ENCODE measurements around the gene MX2. TPM values are rescaled to one million over a fixed set of nuclear protein-coding genes. Genes with fewer than 3 reads are reported as not detected.
"Not testable (repeated sequence)": the region's sequence is repeated elsewhere in the genome, so short reads cannot be mapped to it uniquely, and the experiment has no call there.

MX2 gene
- total and polyA plus RNA-seq, 9 of the 15 experiments (the other 6 are each of a cell fraction or from before 2014, with no cell fraction given): 0.10 to 0.95 (median 0.47) TPM; not detected in 1

DNA sequence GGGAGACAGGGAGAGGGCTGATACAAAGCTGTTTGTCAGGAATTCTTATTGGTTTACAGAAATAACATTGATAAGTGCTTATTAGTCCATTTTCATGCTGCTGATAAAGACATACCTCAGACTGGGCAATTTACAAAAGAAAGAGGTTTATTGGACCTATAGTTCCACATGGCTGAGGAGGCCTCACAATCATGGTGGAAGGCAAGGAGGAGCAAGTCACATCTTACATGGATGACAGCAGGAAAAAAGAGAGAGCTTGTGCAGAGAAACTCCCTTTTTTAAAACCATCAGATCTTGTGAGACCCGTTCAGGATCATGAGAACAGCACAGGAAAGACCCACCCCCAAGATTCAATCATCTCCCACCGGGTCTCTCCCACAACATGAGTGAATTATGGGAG is 55.7 kb downstream of the MX2 start:
- H3K9me3 ChIP-seq (replicated peaks; ENCODE audit: control insufficient read depth, insufficient read depth, low read depth, low read length); H3K9me1 ChIP-seq (ENCODE audit: control insufficient read depth, insufficient read depth, low read length); H3K4me2 ChIP-seq (ENCODE audit: insufficient read depth, low read length); H3K4me3 ChIP-seq; CTCF ChIA-PET (ENCODE audit: low intra/inter-chr PET ratio); H3K79me2 ChIP-seq (ENCODE audit: control insufficient read depth, insufficient read depth, low read length); H3K4me1 ChIP-seq (replicated peaks in 1 of 2; ENCODE audit: control insufficient read depth in 2 of 2, insufficient read depth in 2 of 2, low read length in 2 of 2); H3K36me3 ChIP-seq (ENCODE audit: control insufficient read depth, insufficient read depth, low read length); H3K9ac ChIP-seq (ENCODE audit: insufficient read depth in 1 of 2, low read depth in 2 of 2, low read length in 2 of 2); in situ Hi-C loops (cut with MboI); FAIRE-seq; H4K20me1 ChIP-seq (replicated peaks; ENCODE audit: control insufficient read depth, insufficient read depth, low read length); intact Hi-C loops (cut with micrococcal nuclease); H3K27ac ChIP-seq (ENCODE audit: extremely low read depth, low read depth, low read length); DNase-seq (ENCODE audit: extremely low read depth in 1 of 4, low spot score in 3 of 4); H2AFZ ChIP-seq (ENCODE audit: low read depth, low read length); H3K27me3 ChIP-seq (ENCODE audit: control insufficient read depth in 2 of 2, insufficient read depth in 2 of 2, low read length in 2 of 2); POLR2A ChIA-PET; ATAC-seq; BruUV-seq (replicated peaks): not testable (repeated sequence)
- 3% methylated on average over 2 of the region's 2 CpGs for WGBS (ENCODE audit: insufficient coverage, low coverage, missing lambda C conversion rate)
- TF ChIP-seq ZNF766 (CRISPR knock-in tag; conservative IDR thresholded peaks at IDR 0.05) (peak; percentile 85), ZNF431 (CRISPR knock-in tag; IDR thresholded peaks at IDR 0.05) (peak; percentile 73)

DNA sequence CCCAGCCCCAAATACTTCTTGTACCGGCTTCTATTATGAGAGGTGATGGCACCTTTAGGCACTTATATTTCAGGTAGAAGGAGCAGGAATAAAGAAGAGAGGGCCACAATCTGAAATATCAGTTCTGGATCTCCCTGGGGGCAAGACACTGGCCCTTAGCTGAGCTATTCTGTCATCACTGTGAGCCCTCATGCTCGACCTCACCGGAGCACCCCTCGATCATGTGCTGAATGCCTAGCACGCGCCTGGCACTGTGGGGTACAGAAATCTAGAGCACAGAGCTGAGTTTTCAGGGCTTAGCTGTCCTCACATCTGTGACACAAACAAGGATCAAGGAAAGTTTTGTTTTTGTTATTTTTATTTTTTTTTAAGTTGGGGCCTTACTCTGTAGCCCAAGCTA is 56.6 kb downstream of the MX2 start:
- FAIRE-seq (no peak), ATAC-seq (no peak), DNase-seq (ENCODE audit: extremely low read depth in 1 of 4, low spot score in 3 of 4) (no peak)
- no peak overlapping the region for H3K27ac ChIP-seq (ENCODE audit: extremely low read depth, low read depth, low read length)
- no peak overlapping the region for H3K4me3 ChIP-seq
- H3K27me3 ChIP-seq (ENCODE audit: control insufficient read depth in 2 of 2, insufficient read depth in 2 of 2, low read length in 2 of 2): peaks cover 0 to 9% of the 10 kb centered on the region in 2 experiments; a peak in 1 of 5 replicates
- in situ Hi-C loops (cut with MboI): no loop called here
- CTCF ChIA-PET (ENCODE audit: low intra/inter-chr PET ratio): no interaction called here
- no peaks in the 10 kb centered on the region for H3K9me1 ChIP-seq (ENCODE audit: control insufficient read depth, insufficient read depth, low read length)
- 6% methylated on average over 6 of the region's 6 CpGs for WGBS (ENCODE audit: insufficient coverage, low coverage, missing lambda C conversion rate)
- H3K9ac ChIP-seq (ENCODE audit: insufficient read depth in 1 of 2, low read depth in 2 of 2, low read length in 2 of 2): no peak overlapping the region
- TF ChIP-seq ATF1 (CRISPR knock-in tag; IDR thresholded peaks at IDR 0.05) (no peak), ATF1 (tag; IDR thresholded peaks at IDR 0.05) (no peak), NFATC3 (IDR thresholded peaks at IDR 0.05) (no peak), GABPB2 (CRISPR knock-in tag; conservative IDR thresholded peaks at IDR 0.05) (no peak), ZBTB17 (CRISPR knock-in tag; IDR thresholded peaks at IDR 0.05) (no peak), NFE2 (IDR thresholded peaks at IDR 0.05; ENCODE audit: low read depth) (no peak), POLR2A (conservative IDR thresholded peaks at IDR 0.05) (no peak), MEIS2 (IDR thresholded peaks at IDR 0.05; ENCODE audit: partially characterized antibody) (no peak), HIVEP1 (CRISPR knock-in tag; IDR thresholded peaks at IDR 0.05) (no peak), ZNF766 (CRISPR knock-in tag; conservative IDR thresholded peaks at IDR 0.05) (no peak), SMARCB1 (IDR thresholded peaks at IDR 0.05; ENCODE audit: insufficient read length, low read depth) (no peak), KLF13 (tag; IDR thresholded peaks at IDR 0.05; ENCODE audit: borderline replicate concordance, low read depth) (no peak)
- TF ChIP-seq, protein P1, sequence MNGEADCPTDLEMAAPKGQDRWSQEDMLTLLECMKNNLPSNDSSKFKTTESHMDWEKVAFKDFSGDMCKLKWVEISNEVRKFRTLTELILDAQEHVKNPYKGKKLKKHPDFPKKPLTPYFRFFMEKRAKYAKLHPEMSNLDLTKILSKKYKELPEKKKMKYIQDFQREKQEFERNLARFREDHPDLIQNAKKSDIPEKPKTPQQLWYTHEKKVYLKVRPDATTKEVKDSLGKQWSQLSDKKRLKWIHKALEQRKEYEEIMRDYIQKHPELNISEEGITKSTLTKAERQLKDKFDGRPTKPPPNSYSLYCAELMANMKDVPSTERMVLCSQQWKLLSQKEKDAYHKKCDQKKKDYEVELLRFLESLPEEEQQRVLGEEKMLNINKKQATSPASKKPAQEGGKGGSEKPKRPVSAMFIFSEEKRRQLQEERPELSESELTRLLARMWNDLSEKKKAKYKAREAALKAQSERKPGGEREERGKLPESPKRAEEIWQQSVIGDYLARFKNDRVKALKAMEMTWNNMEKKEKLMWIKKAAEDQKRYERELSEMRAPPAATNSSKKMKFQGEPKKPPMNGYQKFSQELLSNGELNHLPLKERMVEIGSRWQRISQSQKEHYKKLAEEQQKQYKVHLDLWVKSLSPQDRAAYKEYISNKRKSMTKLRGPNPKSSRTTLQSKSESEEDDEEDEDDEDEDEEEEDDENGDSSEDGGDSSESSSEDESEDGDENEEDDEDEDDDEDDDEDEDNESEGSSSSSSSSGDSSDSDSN (IDR thresholded peaks at IDR 0.05; ENCODE audit: borderline replicate concordance in 1 of 2, low read depth in 2 of 2, low read length in 2 of 2): no peak
- TF ChIP-seq, protein P2, sequence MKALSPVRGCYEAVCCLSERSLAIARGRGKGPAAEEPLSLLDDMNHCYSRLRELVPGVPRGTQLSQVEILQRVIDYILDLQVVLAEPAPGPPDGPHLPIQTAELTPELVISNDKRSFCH (CRISPR knock-in tag; IDR thresholded peaks at IDR 0.05): no peak
- TF ChIP-seq, protein P2 (tag; IDR thresholded peaks at IDR 0.05): no peak
- intact Hi-C loops (cut with micrococcal nuclease): no loop called here
- H3K4me2 ChIP-seq (ENCODE audit: insufficient read depth, low read length): no peak overlapping the region
- H2AFZ ChIP-seq (ENCODE audit: low read depth, low read length): no peak overlapping the region
- H3K79me2 ChIP-seq (ENCODE audit: control insufficient read depth, insufficient read depth, low read length): no peaks in the 10 kb centered on the region
- H4K20me1 ChIP-seq (replicated peaks; ENCODE audit: control insufficient read depth, insufficient read depth, low read length): no peaks in the 10 kb centered on the region; the same call in 1 of the 2 replicates
- no peaks in the 10 kb centered on the region for H3K9me3 ChIP-seq (replicated peaks; ENCODE audit: control insufficient read depth, insufficient read depth, low read depth, low read length)
- no TSS peak for BruUV-seq (replicated peaks)
- POLR2A ChIA-PET: no interaction called here
- no peaks in the 10 kb centered on the region for H3K36me3 ChIP-seq (ENCODE audit: control insufficient read depth, insufficient read depth, low read length)
- H3K4me1 ChIP-seq (replicated peaks in 1 of 2; ENCODE audit: control insufficient read depth in 2 of 2, insufficient read depth in 2 of 2, low read length in 2 of 2): peaks cover 0 to 10% of the 10 kb centered on the region in 2 experiments; a peak in 2 of 5 replicates

Measured in K562 (cell line).